NCI-H446 (cell line): ENCODE results near the gene GRID2.
A peak's percentile ranks its signal among the peaks of the same experiment; 100 is the strongest.
"Not testable (repeated sequence)": the region's sequence is repeated elsewhere in the genome, so short reads cannot be mapped to it uniquely, and the experiment has no call there.

Experiments used
- DNase-seq, 2 experiments: peaks; one replicate each; lab custom pipeline; 2025; lab: John Stamatoyannopoulos, UW

GRID2 gene

DNA sequence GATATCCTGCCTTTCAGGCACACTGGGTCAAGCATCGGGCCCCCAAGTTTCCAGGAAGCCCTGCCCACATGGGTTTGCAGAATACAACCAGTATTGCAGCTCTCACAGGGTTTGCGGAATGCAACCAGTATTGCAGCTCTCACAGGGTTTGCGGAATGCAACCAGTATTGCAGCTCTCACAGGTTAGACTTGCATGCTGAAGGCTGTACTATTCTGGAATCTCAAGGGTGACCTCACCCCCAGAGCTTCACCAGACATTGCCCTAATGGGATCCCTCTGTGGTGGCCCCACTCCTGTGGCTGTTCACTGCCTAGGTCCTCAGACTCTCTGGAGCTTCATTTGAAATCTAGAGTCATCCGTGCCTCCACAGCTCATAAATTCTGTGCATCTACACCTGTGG, 884.1 kb downstream of the GRID2 start:
- DNase-seq: no peak

DNA sequence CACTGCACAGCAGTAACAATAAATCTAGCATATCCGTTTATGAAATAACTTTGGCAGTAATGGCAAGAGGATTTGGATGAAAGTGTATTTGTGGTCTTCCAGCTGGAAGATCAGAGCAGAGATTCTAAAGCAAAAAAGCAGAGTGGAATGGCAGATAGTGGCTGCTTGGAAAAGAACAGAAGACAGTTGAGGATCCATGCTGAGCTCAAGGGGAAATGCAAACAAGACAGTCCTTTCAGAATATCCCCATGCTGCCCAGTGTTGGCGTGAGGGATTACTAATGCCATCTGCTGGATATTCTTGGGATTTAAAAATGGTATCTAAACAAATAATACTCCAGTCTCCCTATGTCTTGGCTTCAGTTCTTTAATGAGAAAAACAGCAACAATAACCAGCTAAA, 895.7 kb downstream of the GRID2 start:
- DNase-seq: peak; percentile 87 to 95

DNA sequence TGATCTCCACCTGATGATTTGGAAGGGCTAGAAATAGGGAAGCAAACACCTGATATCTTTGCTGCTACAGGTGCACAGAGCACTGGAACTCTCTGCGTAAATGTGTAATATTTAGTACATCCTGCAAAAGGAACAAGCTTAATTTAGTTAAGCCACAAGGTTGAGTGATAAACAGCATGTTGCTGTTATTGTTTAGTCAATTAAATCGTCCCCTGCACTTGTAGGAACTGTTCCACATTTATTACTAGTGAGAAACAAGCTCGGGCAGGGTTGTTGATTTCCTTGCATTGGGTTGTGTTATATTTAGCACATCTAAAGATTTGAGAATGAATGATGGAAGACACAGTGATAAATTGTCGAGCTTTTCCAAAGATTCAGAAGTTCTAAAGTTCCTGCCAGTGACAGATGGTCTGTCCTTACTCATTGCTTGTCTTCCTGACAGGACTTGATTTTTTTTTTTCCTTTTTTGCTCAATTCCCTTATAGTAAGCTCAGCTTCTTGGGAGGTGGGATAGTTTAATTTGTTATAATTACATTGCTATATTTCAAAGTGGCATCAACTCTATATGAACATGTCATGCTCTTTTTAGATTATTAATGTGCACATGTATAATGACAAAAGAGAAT, 897.8 kb downstream of the GRID2 start:
- DNase-seq: peak; percentile 58 to 83

DNA sequence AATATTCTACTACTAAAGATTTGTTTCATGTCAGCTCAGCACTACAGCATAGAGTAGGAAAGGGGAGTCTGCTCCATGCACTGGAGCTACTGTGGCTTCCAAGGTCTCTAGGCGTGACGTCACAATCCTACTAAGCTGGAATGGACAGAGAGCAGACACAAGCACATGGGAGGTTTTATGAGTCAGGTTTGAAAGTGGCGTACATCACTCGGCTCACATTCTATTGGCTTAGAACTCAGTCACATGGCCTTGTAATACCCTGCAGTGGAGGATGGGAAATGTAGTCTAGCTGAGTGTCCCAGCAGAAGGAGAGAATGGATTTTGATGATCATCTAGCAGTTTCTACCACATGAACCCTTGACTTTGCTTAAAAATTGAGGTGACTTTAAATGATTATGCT, 899.9 kb downstream of the GRID2 start:
- no peak for DNase-seq

DNA sequence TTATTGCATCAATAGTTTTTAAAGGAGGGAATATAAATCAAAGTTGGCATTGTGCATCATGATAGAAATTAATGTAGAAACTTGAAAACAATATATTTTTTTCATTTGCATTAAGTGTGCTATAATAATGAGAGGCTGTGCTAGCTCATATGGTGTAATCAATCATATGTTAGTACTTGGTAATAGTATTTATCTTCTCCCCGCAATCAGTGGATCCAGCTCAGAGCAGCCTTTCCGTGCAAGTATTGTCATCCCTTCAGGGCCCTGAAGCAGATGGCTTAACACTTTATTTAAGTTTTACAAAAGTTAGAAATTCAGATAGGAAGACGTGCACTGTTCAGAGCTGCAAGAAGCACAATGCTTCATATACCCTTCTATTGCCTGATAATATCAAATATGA, 908.5 kb downstream of the GRID2 start:
- no peak for DNase-seq

DNA sequence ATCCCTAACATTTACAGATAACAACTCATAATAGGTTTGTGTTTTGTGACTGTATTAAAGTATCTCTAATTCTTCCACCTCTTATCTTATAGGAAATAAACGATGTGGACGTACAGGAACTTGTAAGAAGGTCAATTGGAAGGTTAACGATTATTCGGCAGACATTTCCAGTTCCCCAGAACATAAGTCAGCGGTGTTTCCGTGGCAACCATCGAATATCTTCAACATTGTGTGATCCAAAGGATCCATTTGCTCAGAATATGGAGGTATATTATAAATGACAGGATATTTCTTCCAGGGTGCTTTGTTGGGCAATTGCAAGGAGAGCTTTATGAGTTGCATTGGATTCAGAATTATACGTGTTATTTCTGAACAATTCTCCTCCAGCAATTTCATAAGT, 912.9 kb downstream of the GRID2 start:
- no peak for DNase-seq

DNA sequence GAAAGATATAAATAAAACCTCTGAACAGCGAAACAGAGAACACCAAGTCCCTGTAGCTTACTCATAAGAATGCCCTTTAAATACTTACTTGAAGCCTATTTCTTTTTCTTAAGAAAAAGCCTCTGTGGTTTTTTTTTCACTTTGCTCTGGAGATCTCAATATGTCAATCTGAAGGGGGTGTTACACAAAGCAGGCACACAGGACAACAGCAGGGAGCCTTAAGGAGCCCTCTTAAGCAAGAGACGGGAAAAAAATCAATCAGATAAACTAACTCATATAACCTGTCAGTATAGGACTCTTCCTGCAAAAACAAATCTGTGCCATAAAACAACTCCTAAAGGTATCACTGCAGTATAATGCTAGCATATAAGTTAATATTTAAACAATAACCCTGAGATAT, 913.7 kb downstream of the GRID2 start:
- DNase-seq: no peak

DNA sequence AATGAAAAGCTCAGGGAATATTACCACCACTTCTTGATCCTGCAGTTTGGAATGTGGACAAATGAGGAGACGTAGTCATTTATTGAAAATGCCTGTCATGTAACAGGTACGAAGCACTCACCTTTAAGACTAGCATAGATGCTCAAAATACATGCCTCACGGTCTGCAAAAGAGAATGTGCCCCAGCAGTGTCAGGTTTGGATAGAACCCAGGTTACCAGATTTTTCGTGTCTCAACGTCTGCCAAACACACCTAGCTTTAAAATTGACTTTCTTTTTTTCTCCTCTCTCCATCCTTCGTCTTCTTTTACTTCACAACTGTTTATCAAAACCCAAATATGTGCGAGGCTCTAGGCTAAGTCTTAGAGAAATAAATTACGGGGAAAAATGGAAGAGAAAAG, 918.0 kb downstream of the GRID2 start:
- DNase-seq: no peak

DNA sequence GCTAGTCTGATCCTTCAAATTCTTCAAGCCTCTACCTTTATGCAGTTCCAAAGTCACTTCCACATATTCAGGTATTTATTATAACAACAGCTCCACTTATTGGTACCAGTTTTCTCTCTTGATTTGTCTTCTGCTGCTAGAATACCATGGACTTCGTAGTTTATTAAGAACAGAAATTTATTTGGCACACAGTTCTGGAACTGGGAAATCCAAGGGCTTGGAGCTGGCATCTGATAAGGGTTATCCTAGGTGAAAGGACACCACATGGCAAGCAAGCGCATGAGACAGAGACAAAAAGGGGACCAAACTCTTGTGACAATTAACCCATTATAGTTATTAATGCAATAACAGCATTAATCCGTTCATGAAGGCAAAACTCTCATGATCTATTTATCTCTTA, 924.3 kb downstream of the GRID2 start:
- DNase-seq: peak; percentile 39 to 58

DNA sequence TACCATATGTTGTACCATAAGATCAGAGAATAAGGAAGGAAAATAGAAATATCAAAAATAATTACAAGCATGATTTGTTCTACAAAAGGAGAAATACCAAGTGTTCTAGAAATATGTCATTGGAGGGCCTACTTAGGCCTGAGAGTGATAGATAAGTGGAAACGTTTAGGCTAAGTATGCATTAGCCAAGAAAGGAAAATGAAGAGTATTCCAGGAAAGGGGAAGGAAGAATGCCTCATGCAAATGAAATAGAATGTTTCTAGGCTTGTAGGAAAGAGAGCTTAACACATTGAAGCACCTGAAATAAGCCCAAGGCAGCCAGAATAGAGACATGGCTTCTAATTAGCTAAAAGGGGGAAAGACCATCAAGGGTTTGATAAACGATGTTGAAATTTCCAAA, 929.1 kb downstream of the GRID2 start:
- no peak for DNase-seq

DNA sequence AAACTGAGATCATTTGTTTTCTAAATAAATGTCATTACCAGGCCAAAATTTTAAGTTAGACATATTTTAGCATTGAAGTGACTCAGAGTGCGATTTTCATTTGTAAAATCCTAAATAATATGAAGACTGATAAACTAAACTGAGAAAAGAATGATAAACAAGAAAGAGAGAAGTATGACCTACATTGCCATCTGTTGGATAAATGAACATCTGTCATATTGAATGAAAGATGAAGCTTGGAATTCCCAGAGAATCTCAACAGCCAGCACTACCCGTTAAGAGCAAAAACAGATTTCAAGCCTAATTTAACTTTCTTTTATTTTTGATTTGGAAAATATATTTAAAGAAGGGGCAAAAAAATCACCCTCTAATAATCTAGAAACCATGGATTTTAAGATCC, 933.8 kb downstream of the GRID2 start:
- DNase-seq: peak; percentile 40 to 78

DNA sequence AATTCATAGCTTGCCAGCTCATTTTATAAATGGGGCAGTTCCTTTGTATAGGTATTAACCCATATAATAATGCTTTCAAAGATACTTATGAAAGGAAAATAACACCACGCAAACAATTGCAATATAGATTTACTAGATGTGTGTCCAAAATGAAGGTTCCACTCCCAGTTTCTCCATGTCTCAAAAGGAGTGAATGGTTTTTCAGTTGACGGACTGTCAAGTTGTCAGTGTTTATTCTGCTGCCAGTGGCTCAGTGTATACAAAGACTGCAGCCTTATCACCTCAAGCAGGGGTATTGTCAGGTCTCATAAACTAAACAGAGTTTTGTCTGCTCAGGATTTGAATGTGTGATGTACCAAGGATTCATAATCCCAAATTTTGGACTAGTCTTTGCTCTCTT, 939.5 kb downstream of the GRID2 start:
- no peak for DNase-seq

DNA sequence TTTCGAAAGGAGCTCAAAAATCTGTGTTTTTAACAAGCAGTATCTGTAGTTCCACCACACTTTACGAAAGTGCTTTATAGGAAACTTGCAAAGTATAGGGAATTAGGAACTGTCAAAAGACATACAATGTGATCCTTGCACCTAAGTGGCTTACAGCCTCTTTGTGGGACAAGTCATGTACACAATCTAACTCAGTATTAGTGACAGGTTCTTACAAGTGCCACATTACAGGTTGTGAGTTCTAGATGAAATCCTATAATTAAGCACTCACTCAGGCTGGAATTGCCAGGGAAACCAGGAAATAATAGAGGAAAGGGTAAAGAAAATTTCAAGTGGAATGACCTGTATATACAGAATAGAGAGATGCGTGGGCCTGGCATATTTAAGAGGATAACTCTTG, 957.4 kb downstream of the GRID2 start:
- DNase-seq: no peak

DNA sequence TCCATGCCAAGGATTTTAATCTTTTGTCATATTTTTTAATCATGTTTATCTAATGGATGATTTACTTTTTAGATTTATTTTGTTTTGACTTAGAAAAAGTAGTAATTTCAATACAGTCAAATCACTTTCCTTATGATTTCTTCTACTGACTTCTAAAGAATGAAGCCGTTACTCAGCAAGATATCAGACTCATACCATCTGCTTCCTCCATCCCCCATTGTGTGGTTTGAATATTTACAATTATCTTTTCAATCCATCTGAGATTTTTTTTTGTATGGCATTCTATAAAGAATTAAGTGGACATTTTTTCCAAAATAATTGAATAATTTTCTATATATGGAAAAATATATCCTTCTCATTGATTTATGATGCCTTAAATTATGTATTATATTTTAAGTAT, 959.4 kb downstream of the GRID2 start:
- DNase-seq: peak in 1 of 2 experiments; percentile 2

DNA sequence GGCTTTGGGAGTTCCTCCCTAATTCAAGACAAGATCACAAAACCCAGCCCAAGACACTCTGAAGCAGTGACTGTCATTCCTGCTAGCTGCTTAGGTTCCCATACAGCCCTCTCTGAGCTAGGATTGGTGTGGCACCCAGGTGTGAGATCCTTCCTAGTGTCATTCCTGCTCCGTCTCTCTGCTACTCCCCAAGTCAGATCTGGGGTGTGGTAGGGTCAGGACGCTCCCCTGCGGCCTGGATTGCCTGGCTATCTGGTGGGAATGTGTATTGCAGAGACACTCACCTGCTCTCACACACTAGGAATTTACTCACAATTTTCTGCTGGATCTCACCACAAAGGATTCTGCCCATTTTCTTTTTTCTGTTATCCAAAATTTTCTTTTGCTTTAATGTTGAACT, 964.0 kb downstream of the GRID2 start:
- no peak for DNase-seq

DNA sequence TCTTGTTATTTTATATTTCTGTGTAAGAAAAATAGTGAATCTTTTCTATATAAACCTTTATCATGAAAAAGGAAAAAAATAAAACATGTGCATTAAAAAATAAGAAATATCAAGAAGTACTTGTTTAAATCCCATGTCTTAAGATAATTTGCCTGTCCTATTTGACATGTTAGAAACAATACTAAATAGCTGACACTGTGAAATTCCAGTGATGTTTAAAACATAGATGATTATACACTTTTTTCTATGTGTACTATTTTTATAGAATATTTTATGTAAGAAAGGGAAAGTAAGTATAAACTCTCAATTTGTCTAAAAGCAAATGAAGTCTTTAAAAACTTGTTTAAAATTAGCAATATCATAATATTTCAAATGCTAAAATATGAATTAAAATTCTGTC, 981.6 kb downstream of the GRID2 start:
- DNase-seq: no peak

DNA sequence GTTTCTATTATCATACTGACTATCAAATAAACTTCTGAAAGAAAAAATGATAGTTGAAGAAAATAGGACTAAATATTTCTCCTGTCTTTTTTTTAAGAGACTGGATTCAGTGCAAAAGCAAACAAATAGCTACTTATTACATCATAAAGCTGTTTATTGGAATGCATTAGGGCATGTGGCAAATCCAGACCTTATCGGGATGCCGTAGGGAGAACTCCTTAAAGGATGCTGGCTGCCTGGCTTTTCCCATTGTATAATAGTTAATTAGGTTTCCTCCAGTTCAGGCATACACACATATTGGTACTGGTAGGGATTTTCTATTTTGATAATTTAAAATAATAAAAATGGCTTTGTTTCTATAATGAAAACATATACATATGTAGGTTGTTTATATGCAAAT, 985.5 kb downstream of the GRID2 start:
- no peak for DNase-seq

DNA sequence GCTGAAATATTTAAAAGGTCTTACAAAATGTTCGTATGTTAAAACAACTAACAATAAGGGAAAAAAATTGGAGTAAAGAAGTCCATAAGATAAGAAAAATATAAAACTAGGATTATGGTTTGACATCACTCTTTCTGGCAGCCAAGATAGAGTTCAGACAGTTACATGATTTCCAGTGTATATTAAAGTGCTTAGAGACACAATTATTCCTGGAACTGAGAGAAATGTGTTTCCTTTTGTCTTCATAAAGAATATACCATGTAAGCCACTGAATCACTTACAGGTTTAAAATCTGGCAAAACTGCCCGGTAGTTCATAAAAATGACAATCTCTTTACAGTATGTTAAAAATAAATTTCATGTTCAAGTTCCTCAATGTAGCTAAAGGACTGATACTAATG, 986.1 kb downstream of the GRID2 start:
- no peak for DNase-seq

DNA sequence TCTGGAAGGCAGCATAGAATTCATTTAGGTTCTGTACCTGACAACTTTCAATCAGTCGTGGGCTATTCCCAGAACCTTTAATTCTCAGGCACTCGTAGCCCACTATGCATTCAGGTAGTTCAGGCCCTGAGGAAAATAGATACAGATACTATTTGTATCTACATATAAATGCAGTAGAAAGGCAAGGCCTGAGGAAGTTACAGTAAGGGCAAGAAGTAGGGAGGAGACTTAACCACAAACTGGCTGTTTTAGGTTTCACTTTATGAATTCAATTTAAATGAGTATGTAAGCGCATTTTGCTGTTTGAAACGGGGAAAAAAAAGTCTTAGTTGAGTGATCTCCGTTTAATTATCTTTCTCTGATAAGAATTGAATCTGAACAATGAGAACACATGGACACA, 995.4 kb downstream of the GRID2 start:
- DNase-seq: no peak

DNA sequence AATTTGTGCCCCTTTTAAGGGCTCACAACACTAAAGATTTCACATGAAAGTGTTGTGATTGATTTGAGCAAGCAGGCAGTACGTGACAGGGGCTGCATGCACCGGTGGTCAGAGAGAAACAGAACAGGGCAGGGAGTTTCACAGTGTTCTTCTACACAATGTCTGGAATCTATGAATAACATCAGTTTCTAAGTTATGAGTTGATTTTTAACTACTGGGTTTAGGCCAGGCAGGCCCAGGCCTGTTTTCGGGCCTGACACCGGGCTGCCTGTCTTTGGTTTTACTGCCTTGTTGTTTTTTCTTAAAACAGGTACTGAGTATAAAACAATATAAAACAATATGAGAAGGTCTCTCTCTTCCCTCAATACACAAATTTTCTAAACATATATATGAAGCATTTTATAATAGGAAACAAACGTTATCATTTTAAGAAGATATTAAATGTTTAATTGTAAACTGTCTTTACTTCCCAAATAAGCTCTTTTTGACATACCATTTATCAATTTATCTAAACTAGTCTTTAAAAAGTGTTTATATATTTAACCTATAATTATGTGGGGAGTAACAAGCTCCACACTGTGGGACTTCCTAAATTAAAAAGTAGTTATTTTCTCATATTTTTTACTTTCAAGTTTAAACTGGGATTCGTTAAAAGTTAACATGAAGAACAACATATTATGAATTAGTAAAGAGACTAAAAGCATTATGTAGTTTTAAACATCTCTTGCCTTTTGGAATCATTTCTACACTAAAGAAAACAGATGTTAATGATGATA, 997.2 kb downstream of the GRID2 start:
- DNase-seq: not testable (repeated sequence)

DNA sequence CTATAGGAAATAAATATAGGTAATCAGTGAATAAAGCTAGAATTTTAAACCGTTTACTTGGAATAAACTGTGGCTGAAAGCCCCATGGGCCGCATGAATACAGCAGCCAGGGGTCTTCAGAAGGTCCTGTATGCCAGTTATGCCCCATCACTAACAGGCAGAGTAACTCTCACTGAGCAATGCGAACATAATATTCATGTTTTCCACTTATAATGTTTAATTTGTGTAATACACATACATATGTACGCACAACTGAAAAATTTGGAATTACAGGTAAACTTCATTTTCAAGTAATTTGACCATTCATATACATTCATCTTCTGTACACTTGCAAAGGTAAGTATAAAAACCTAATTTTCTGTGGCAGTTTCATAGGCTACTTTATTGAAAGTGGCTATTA, 998.5 kb downstream of the GRID2 start:
- DNase-seq: no peak

DNA sequence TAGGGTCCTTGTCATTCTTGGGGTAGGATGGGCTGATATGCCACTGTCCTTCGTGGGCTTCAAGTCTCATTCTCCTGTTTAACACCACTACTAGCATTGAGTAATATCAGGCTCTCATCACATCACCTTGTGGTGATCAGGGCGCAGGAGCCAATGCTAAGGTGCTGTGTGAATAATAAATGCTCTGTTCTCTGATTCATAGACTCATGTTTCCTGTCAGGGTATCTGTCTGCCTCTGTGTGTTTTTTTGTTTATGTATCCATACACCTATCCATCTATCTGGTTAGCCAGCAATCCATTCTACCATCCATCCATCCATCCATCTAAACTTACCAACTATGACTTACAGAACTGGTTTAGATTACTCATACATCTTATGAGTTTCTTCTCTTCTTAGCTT, 999.7 kb downstream of the GRID2 start:
- DNase-seq: no peak

DNA sequence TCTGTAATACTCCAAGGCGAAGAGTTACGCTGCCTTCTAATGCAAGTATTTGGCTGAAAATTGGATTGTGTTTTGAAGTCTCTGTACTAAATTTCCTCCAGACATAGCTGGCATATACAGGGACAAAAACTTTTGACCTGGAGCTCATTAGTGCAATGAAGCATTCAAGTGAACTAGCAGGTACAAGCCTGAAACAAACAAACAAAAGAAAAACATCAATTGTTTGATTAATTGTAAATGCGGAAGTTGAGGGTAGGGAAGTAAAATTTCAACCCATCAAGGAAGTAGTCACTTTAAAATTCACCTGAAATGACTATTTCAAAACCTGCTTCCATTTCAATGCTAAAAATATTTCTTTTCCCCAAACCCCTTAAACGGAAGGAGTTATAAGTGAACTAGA, 1008.5 kb downstream of the GRID2 start:
- no peak for DNase-seq

DNA sequence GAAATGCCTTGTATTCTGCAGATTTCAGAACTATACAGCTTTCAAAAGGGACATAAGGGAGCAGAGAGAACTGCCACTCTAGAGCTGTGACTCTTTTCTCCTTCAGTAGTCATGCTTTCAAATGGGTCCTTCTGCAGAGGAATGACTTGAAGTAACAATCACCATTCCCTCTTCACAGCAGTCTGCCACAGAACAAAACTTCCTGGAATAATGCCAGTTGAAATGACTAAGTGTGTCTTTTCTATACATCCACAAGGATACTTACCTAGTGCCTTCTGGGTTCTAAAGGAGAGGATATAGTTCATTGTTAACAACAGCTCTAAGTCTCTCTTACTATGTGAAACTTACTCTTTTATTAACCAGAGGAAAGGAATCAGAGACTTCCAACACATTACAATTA, 1009.4 kb downstream of the GRID2 start:
- DNase-seq: peak in 1 of 2 experiments; percentile 23
